ENCODE measurements around the gene TOGARAM2. TPM values are rescaled to one million over a fixed set of nuclear protein-coding genes. Genes with fewer than 3 reads are reported as not detected.

The TOGARAM2 gene
- polyA plus RNA-seq, 1 donor (not counting 4 experiments of a cell fraction or from before 2014, with no cell fraction given): 0.10 TPM

GRCh38 chr2:28989973-28990372, 8.9 kb downstream of the TOGARAM2 start:
- H4K20me1 ChIP-seq (ENCODE audit: control insufficient read depth, extremely low read depth, insufficient read depth, low read length): no peaks in the 10 kb centered on the region
- dilution Hi-C loops (cut with MboI; ENCODE audit: extremely low pct_ligation_motif_present, low sequenced_read_pairs): no loop called here
- no peaks in the 10 kb centered on the region for H3K36me3 ChIP-seq (ENCODE audit: control insufficient read depth in 2 of 2, extremely low read depth in 1 of 2, insufficient read depth in 2 of 2, low read length in 2 of 2)
- H3K9ac ChIP-seq (ENCODE audit: control insufficient read depth, extremely low read depth, insufficient read depth, low read length): no peak overlapping the region
- no peak overlapping the region for H3K4me2 ChIP-seq (ENCODE audit: control insufficient read depth, extremely low read depth, insufficient read depth, low read depth, low read length)
- no peaks in the 10 kb centered on the region for H3K79me2 ChIP-seq (ENCODE audit: control insufficient read depth, insufficient read depth, low read length)
- no peak for DNase-seq (ENCODE audit: low read depth, low spot score)
- H3K27ac ChIP-seq (ENCODE audit: control insufficient read depth, insufficient read depth, low read length): no peak overlapping the region
- no peaks in the 10 kb centered on the region for H3K9me3 ChIP-seq (ENCODE audit: control insufficient read depth, low read depth, low read length)
- no peak for FAIRE-seq
- TF ChIP-seq CTCF (optimal IDR thresholded peaks at IDR 0.05 in 1 of 3, IDR thresholded peaks at IDR 0.05 in 1 of 3, conservative IDR thresholded peaks at IDR 0.05 in 1 of 3; ENCODE audit: extremely low read depth in 1 of 3, insufficient read depth in 2 of 3, low read length in 3 of 3): no peak
- peaks cover 10% of the 10 kb centered on the region for H3K4me1 ChIP-seq (ENCODE audit: control insufficient read depth, extremely low read depth, insufficient read depth, low read length)
- no peak overlapping the region for H3K4me3 ChIP-seq (ENCODE audit: control insufficient read depth in 2 of 3, extremely low read depth in 1 of 3, insufficient read depth in 2 of 3, low read depth in 1 of 3, low read length in 3 of 3)
- H2AFZ ChIP-seq (ENCODE audit: control insufficient read depth, low read length): no peak overlapping the region
- H3K9me1 ChIP-seq (ENCODE audit: control insufficient read depth, extremely low read depth, insufficient read depth, low read length): no peaks in the 10 kb centered on the region
- no peaks in the 10 kb centered on the region for H3K27me3 ChIP-seq (ENCODE audit: control insufficient read depth, extremely low read depth, insufficient read depth, low read length)

- dilution Hi-C loops (cut with MboI; ENCODE audit: extremely low pct_ligation_motif_present, low sequenced_read_pairs): no loop called here
- Histone ChIP-seq H3K27me3 (ENCODE audit: control insufficient read depth, extremely low read depth, insufficient read depth, low read length) (no peaks in the 10 kb centered on the region), H3K4me2 (ENCODE audit: control insufficient read depth, extremely low read depth, insufficient read depth, low read depth, low read length) (no peak overlapping the region), H3K27ac (ENCODE audit: control insufficient read depth, insufficient read depth, low read length) (no peak overlapping the region), H3K4me1 (ENCODE audit: control insufficient read depth, extremely low read depth, insufficient read depth, low read length) (peaks cover 10% of the 10 kb centered on the region), H3K79me2 (ENCODE audit: control insufficient read depth, insufficient read depth, low read length) (no peaks in the 10 kb centered on the region), H2AFZ (ENCODE audit: control insufficient read depth, low read length) (no peak overlapping the region), H3K9ac (ENCODE audit: control insufficient read depth, extremely low read depth, insufficient read depth, low read length) (no peak overlapping the region), H3K9me3 (ENCODE audit: control insufficient read depth, low read depth, low read length) (no peaks in the 10 kb centered on the region), H4K20me1 (ENCODE audit: control insufficient read depth, extremely low read depth, insufficient read depth, low read length) (no peaks in the 10 kb centered on the region), H3K4me3 (ENCODE audit: control insufficient read depth in 2 of 3, extremely low read depth in 1 of 3, insufficient read depth in 2 of 3, low read depth in 1 of 3, low read length in 3 of 3) (no peak overlapping the region), H3K36me3 (ENCODE audit: control insufficient read depth in 2 of 2, extremely low read depth in 1 of 2, insufficient read depth in 2 of 2, low read length in 2 of 2) (no peaks in the 10 kb centered on the region), H3K9me1 (ENCODE audit: control insufficient read depth, extremely low read depth, insufficient read depth, low read length) (no peaks in the 10 kb centered on the region)
- FAIRE-seq (no peak), DNase-seq (ENCODE audit: low read depth, low spot score) (no peak)
- TF ChIP-seq CTCF (optimal IDR thresholded peaks at IDR 0.05 in 1 of 3, IDR thresholded peaks at IDR 0.05 in 1 of 3, conservative IDR thresholded peaks at IDR 0.05 in 1 of 3; ENCODE audit: extremely low read depth in 1 of 3, insufficient read depth in 2 of 3, low read length in 3 of 3): no peak
- TF ChIP-seq EZH2 (IDR thresholded peaks at IDR 0.05; ENCODE audit: low read length): no peak
Measured at GRCh38 chr2:28990445-28990844, 9.3 kb downstream of the TOGARAM2 start.

Measured in keratinocyte (primary cell).